K562 (cell line): ENCODE results near the gene SERGEF. TPM values are rescaled to one million over a fixed set of nuclear protein-coding genes. Genes with fewer than 3 reads are reported as not detected.

ENCODE experiments used
- ATAC-seq: fragments of 200-7000 bp; cut with Tn5 transposase; 3 replicates; pipeline ENCODE4 v1.9.1; 2020; ENCODE audit warnings: moderate library complexity
- BruUV-seq: library from RNA; stranded (reverse); fragments of 400-500 nt; replicated peaks from 2 replicates; lab custom pipeline; 2021; lab: Mats Ljungman, UMichigan
- CTCF ChIA-PET: fragments of 300-600 bp; formaldehyde crosslinking; extraction: SDS; loops from one replicate; lab custom pipeline; 2021; ENCODE audit warnings: low intra/inter-chr PET ratio; lab: Yijun Ruan, JAX
- POLR2A ChIA-PET: fragments of 300-600, 350-650 bp; sonication (Branson Sonifier 250); formaldehyde crosslinking; extraction: SDS; loops from one replicate; lab custom pipeline; 2021; ENCODE audit warnings: antibody characterized with exemption, inconsistent platforms; lab: Yijun Ruan, JAX
- DNase-seq, 4 experiments: peaks; one replicate each; pipeline versions ENCODE4 v3.0.0 to v3.0.0-alpha.2; 2011 to 2018; ENCODE audit warnings: low spot score in 3 of 4, mixed read lengths in 3 of 4; ENCODE audit errors: extremely low read depth in 1 of 4
- FAIRE-seq: peaks from 2 replicates; lab custom pipeline; 2011; peaks lifted over from hg19 to GRCh38; lab: Jason Lieb, UNC
- H2AFZ ChIP-seq: 2 replicates; pipeline ENCODE4 v1.6.0; 2011; ENCODE audit warnings: low read depth, low read length, control low read depth, inconsistent platforms
- H3K27ac ChIP-seq: fragments of 200-600 bp; 3 replicates; pipeline ENCODE4 v1.8.0; 2011; ENCODE audit warnings: low read depth, mild to moderate bottlenecking, control low read depth, inconsistent platforms, low read length, moderate library complexity, mixed read lengths; ENCODE audit errors: extremely low read depth
- H3K27me3 ChIP-seq, 2 experiments: fragments of 300-600 bp in 1 of 2; 2 replicates in 1 of 2; 3 replicates in 1 of 2; pipeline versions ENCODE4 v1.6.0 to v1.8.0; 2011; ENCODE audit warnings: inconsistent platforms in 2 of 2, low read length in 2 of 2, mild to moderate bottlenecking in 1 of 2, mixed read lengths in 1 of 2, moderate library complexity in 1 of 2; ENCODE audit not compliant: control insufficient read depth in 2 of 2, insufficient read depth in 2 of 2
- H3K36me3 ChIP-seq: fragments of 300-600 bp; 3 replicates; pipeline ENCODE4 v1.8.0; 2011; ENCODE audit warnings: mild to moderate bottlenecking, low read length, inconsistent platforms; ENCODE audit not compliant: control insufficient read depth, insufficient read depth
- H3K4me1 ChIP-seq, 2 experiments: fragments of 200-600 bp in 1 of 2; replicated peaks in 1 of 2; 2 replicates in 1 of 2; 3 replicates in 1 of 2; pipeline versions ENCODE4 v1.5.1 to v1.8.0; 2011; ENCODE audit warnings: inconsistent platforms in 2 of 2, low read length in 2 of 2, mild to moderate bottlenecking in 1 of 2, mixed read lengths in 1 of 2, moderate library complexity in 1 of 2; ENCODE audit not compliant: control insufficient read depth in 2 of 2, insufficient read depth in 2 of 2
- H3K4me2 ChIP-seq: 2 replicates; pipeline ENCODE4 v1.6.1; 2011; ENCODE audit warnings: low read length, control low read depth, inconsistent platforms, mixed read lengths; ENCODE audit not compliant: insufficient read depth
- H3K4me3 ChIP-seq: fragments of 200-600 bp; sonication (generic), shearing (Covaris generic); 2 replicates; pipeline ENCODE4 v1.5.1; 2016; ENCODE audit warnings: control low read depth, inconsistent platforms
- H3K79me2 ChIP-seq: fragments of 200-600 bp; 3 replicates; pipeline ENCODE4 v1.8.0; 2011; ENCODE audit warnings: low read length, inconsistent platforms; ENCODE audit not compliant: control insufficient read depth, insufficient read depth
- H3K9ac ChIP-seq, 2 experiments: 2 replicates each; pipeline versions ENCODE4 v1.6.0 to v1.6.1; 2011; ENCODE audit warnings: low read depth in 2 of 2, low read length in 2 of 2, control low read depth in 1 of 2, inconsistent platforms in 1 of 2, mild to moderate bottlenecking in 1 of 2, mixed read lengths in 1 of 2; ENCODE audit not compliant: insufficient read depth in 1 of 2
- H3K9me1 ChIP-seq: one replicate; pipeline ENCODE4 v1.6.0; 2011; ENCODE audit warnings: inconsistent platforms, mild to moderate bottlenecking, low read length, moderate library complexity; ENCODE audit not compliant: control insufficient read depth, insufficient read depth
- H3K9me3 ChIP-seq: replicated peaks from 2 replicates; pipeline ENCODE4 v1.5.1; 2011; ENCODE audit warnings: low read depth, low read length, inconsistent platforms; ENCODE audit not compliant: control insufficient read depth, insufficient read depth
- H4K20me1 ChIP-seq: replicated peaks from 2 replicates; pipeline ENCODE4 v1.6.1; 2011; ENCODE audit warnings: low read length, inconsistent platforms, mixed read lengths; ENCODE audit not compliant: control insufficient read depth, insufficient read depth
- CTBP1 ChIP-seq: fragments of 450-650 bp; IDR thresholded peaks from 2 replicates; pipeline ENCODE4 v1.6.1; 2016; ENCODE audit warnings: borderline replicate concordance
- EGR1 ChIP-seq: fragments of 450-650 bp; conservative IDR thresholded peaks from 2 replicates; pipeline ENCODE4 v1.6.1; 2017; ENCODE audit warnings: mild to moderate bottlenecking
- NR3C1 ChIP-seq: sonication (generic); formaldehyde crosslinking; IDR thresholded peaks from 2 replicates; pipeline ENCODE4 v1.8.1; 2022; ENCODE audit warnings: missing genetic modification reagents
- ZSCAN29 ChIP-seq: fragments of 450-650 bp; IDR thresholded peaks from 2 replicates; pipeline ENCODE4 v1.6.1; 2017
- WGBS: fragments of 100-300 bp; shearing (Covaris generic); methylation state at CpG from one replicate; pipeline ENCODE4 v1.1.6; 2016; ENCODE audit warnings: low coverage, mixed read lengths; ENCODE audit not compliant: insufficient coverage; ENCODE audit errors: missing lambda C conversion rate; 5-methylcytosine and 5-hydroxymethylcytosine counted together
- in situ Hi-C: fragments of 300-500 bp; cut with MboI; formaldehyde crosslinking; loops from 4 replicates; pipeline ENCODE4 v1.15.0; 2018; ENCODE audit warnings: inconsistent platforms, mixed read lengths
- intact Hi-C: fragments of 100-400 bp; cut with micrococcal nuclease; formaldehyde crosslinking; loops from 2 replicates; pipeline ENCODE4 v1.14.2; 2022
- polyA plus RNA-seq, 8 experiments: library from polyadenylated mRNA; depleted of rRNA in 4 of 8; stranded (reverse) in 5 of 8; unstranded in 3 of 8; fragments of >200 nt; fragmentation: Nextera tagmentation in 2 of 8; fragmentation: Illumina TruSeq in 1 of 8; extraction: Ambion mirVana in 2 of 8; extraction: Trizol in 1 of 8; gene quantifications; 2 replicates each; pipeline versions ENCODE4 v1.2.1 to v1.2.3, GENCODE V29; 2011 to 2014; ENCODE audit warnings: inconsistent platforms in 1 of 8, missing spikeins in 1 of 8
- total RNA-seq, 7 experiments: library from RNA; depleted of rRNA in 6 of 7; stranded (reverse); fragments of >200 nt in 6 of 7; fragmentation: Illumina TruSeq in 2 of 7; extraction: Trizol in 2 of 7; gene quantifications; 2 replicates each; pipeline versions ENCODE4 v1.2.1 to v1.2.3, GENCODE V29; 2011 to 2021; ENCODE audit warnings: low replicate concordance in 1 of 7
- TF ChIP-seq, protein P1 (sequence below): fragments of 450-650 bp; IDR thresholded peaks from 2 replicates; pipeline ENCODE4 v1.6.1; 2016; ENCODE audit warnings: antibody characterized with exemption
- TF ChIP-seq, protein P2 (sequence below): fragments of 250-450 bp; sonication (Bioruptor Pico); IDR thresholded peaks from 2 replicates; pipeline ENCODE4 v1.5.1; 2021; ENCODE audit warnings: mild to moderate bottlenecking

SERGEF gene
- total and polyA plus RNA-seq, 9 of the 15 experiments (the other 6 are each of a cell fraction or from before 2014, with no cell fraction given), result 10.2 to 28.0 (median 19.9) TPM

DNA sequence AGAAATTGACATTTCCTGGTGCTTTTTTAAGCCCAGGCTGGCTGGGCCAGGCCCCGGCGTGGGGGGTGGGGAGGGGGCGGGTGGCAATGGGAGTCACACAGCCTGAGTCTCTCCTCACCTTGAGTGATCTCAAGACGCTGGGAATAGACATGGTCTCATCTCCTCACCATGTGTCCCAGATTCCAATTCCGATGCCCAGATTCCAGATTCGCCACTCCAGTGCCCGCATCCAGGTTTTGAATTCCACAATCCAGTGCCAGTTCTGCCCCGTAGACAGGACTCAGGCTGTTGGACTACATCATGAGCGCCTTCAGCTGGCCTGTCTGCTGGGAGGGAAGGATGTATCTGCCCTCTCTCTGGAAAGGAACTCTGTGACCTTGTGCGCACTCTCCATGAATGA, 259.2 kb downstream of the SERGEF start:
- 2% methylated on average over 9 of the region's 10 CpGs for WGBS
- ATAC-seq (no peak), FAIRE-seq (no peak), DNase-seq (no peak)
- in situ Hi-C loops, result no loop called here
- POLR2A ChIA-PET, result no interaction called here
- Histone ChIP-seq H3K9ac (no peak overlapping the region), H3K4me2 (no peak overlapping the region), H3K9me3 (no peaks in the 10 kb centered on the region), H4K20me1 (no peaks in the 10 kb centered on the region), H3K4me1 (no peaks in the 10 kb centered on the region), H3K4me3 (no peak overlapping the region), H2AFZ (no peak overlapping the region), H3K79me2 (no peaks in the 10 kb centered on the region), H3K36me3 (no peaks in the 10 kb centered on the region)
- BruUV-seq, result no TSS peak
- intact Hi-C loops, result no loop called here
- CTCF ChIA-PET, result no interaction called here
- no peak for TF ChIP-seq NR3C1 (CRISPR knock-in tag)
- TF ChIP-seq ZSCAN29, result no peak
- TF ChIP-seq, protein P1, sequence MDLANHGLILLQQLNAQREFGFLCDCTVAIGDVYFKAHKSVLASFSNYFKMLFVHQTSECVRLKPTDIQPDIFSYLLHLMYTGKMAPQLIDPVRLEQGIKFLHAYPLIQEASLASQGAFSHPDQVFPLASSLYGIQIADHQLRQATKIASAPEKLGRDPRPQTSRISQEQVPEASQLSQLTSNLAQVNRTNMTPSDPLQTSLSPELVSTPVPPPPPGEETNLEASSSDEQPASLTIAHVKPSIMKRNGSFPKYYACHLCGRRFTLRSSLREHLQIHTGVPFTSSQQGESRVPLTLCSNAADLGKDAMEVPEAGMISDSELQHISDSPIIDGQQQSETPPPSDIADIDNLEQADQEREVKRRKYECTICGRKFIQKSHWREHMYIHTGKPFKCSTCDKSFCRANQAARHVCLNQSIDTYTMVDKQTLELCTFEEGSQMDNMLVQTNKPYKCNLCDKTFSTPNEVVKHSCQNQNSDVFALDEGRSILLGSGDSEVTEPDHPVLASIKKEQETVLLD, result no peak
- no peak for TF ChIP-seq CTBP1
- TF ChIP-seq, protein P2, sequence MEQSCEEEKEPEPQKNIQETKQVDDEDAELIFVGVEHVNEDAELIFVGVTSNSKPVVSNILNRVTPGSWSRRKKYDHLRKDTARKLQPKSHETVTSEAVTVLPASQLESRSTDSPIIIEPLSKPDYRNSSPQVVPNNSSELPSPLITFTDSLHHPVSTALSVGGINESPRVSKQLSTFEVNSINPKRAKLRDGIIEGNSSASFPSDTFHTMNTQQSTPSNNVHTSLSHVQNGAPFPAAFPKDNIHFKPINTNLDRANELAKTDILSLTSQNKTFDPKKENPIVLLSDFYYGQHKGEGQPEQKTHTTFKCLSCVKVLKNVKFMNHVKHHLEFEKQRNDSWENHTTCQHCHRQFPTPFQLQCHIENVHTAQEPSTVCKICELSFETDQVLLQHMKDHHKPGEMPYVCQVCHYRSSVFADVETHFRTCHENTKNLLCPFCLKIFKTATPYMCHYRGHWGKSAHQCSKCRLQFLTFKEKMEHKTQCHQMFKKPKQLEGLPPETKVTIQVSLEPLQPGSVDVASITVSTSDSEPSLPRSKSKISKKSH (CRISPR knock-in tag), result no peak
- no peak for TF ChIP-seq EGR1
- TF ChIP-seq, all 486 proteins: peak for 0
- no peaks in the 10 kb centered on the region for H3K9me1 ChIP-seq
- H3K27me3 ChIP-seq, result peaks cover 0 to 32% of the 10 kb centered on the region in 2 experiments; a peak in 3 of 5 replicates
- no peak overlapping the region for H3K27ac ChIP-seq
